ENCODE data around the gene TRIM46.
"Not testable (repeated sequence)": the region's sequence is repeated elsewhere in the genome, so short reads cannot be mapped to it uniquely, and the experiment has no call there.

- TF ChIP-seq CTCF (conservative IDR thresholded peaks at IDR 0.05; ENCODE audit: low read depth, low read length); EZH2phosphoT487 (IDR thresholded peaks at IDR 0.05; ENCODE audit: borderline replicate concordance, low read length); EZH2 (IDR thresholded peaks at IDR 0.05; ENCODE audit: low read length, unreplicated experiment): not testable (repeated sequence)
These were observed 17.5 kb upstream of the TRIM46 start for GRCh38 chr1:155155996-155156643.

Data from PC-3 (cell line).